H9 (cell line): ENCODE data around the gene PEX14. TPM values are rescaled to one million over a fixed set of nuclear protein-coding genes. Genes with fewer than 3 reads are reported as not detected.
A peak's percentile ranks its signal among the peaks of the same experiment; 100 is the strongest.

Experiments used
- DNase-seq: peaks from one replicate; pipeline ENCODE4 v3.0.0-alpha.2; 2017
- H2AFZ ChIP-seq: one replicate; pipeline ENCODE4 v1.6.1; 2013; ENCODE audit warnings: mild to moderate bottlenecking, low read length, control low read depth, moderate library complexity
- H2AK5ac ChIP-seq: 2 replicates; pipeline ENCODE4 v1.6.1; 2013; ENCODE audit warnings: low read length, control low read depth, mixed read lengths; ENCODE audit not compliant: insufficient read length
- H2BK120ac ChIP-seq: one replicate; pipeline ENCODE4 v1.6.1; 2013; ENCODE audit warnings: low read depth, mild to moderate bottlenecking, low read length, control low read depth, inconsistent platforms; ENCODE audit not compliant: poor library complexity, severe bottlenecking
- H2BK12ac ChIP-seq: 2 replicates; pipeline ENCODE4 v1.6.1; 2013; ENCODE audit warnings: low read length, control low read depth, mixed read lengths, low read depth; ENCODE audit not compliant: insufficient read length
- H2BK15ac ChIP-seq: 2 replicates; pipeline ENCODE4 v1.6.1; 2013; ENCODE audit warnings: low read depth, low read length, control low read depth
- H2BK20ac ChIP-seq: one replicate; pipeline ENCODE4 v1.6.1; 2013; ENCODE audit warnings: low read depth, mild to moderate bottlenecking, low read length, control low read depth, inconsistent platforms; ENCODE audit not compliant: poor library complexity, severe bottlenecking
- H2BK5ac ChIP-seq: 2 replicates; pipeline ENCODE4 v1.6.1; 2013; ENCODE audit warnings: low read length, control low read depth, mixed read lengths; ENCODE audit not compliant: insufficient read length
- H3K14ac ChIP-seq: 2 replicates; pipeline ENCODE4 v1.6.1; 2013; ENCODE audit warnings: low read length, control low read depth; ENCODE audit not compliant: insufficient read depth
- H3K18ac ChIP-seq: 2 replicates; pipeline ENCODE4 v1.6.1; 2013; ENCODE audit warnings: low read depth, mild to moderate bottlenecking, mixed read lengths, low read length, control low read depth; ENCODE audit not compliant: insufficient read length
- H3K23ac ChIP-seq: 2 replicates; pipeline ENCODE4 v1.6.1; 2013; ENCODE audit warnings: low read length, control low read depth, mixed read lengths, low read depth; ENCODE audit not compliant: insufficient read length
- H3K23me2 ChIP-seq: 2 replicates; pipeline ENCODE4 v1.6.1; 2013; ENCODE audit warnings: low read depth, mild to moderate bottlenecking, mixed read lengths, low read length, control low read depth; ENCODE audit not compliant: insufficient read length, poor library complexity, severe bottlenecking
- H3K27ac ChIP-seq: 2 replicates; pipeline ENCODE4 v1.5.1; 2013; ENCODE audit warnings: low read length, control low read depth, mixed read lengths, low read depth; ENCODE audit not compliant: insufficient read length
- H3K27me3 ChIP-seq: 2 replicates; pipeline ENCODE4 v1.6.1; 2013; ENCODE audit warnings: low read length, control low read depth, inconsistent platforms; ENCODE audit not compliant: insufficient read depth
- H3K4ac ChIP-seq: 2 replicates; pipeline ENCODE4 v1.6.1; 2013; ENCODE audit warnings: low read depth, mild to moderate bottlenecking, control low read depth, inconsistent platforms, low read length, moderate library complexity
- H3K4me1 ChIP-seq: 2 replicates; pipeline ENCODE4 v1.6.1; 2013; ENCODE audit warnings: low read length, control low read depth, inconsistent platforms; ENCODE audit not compliant: insufficient read depth
- H3K4me2 ChIP-seq: 2 replicates; pipeline ENCODE4 v1.6.1; 2013; ENCODE audit warnings: low read length, control low read depth, mixed read lengths; ENCODE audit not compliant: insufficient read length, insufficient read depth
- H3K56ac ChIP-seq: 2 replicates; pipeline ENCODE4 v1.6.1; 2013; ENCODE audit warnings: low read depth, mild to moderate bottlenecking, mixed read lengths, low read length, control low read depth; ENCODE audit not compliant: insufficient read length
- H3K79me1 ChIP-seq: 2 replicates; pipeline ENCODE4 v1.6.1; 2013; ENCODE audit warnings: low read depth, mild to moderate bottlenecking, moderate library complexity, low read length, control low read depth, inconsistent platforms; ENCODE audit not compliant: insufficient read depth, poor library complexity, severe bottlenecking
- H3K79me2 ChIP-seq: 2 replicates; pipeline ENCODE4 v1.6.1; 2013; ENCODE audit warnings: low read length, control low read depth, inconsistent platforms; ENCODE audit not compliant: insufficient read depth
- H3K9ac ChIP-seq: 2 replicates; pipeline ENCODE4 v1.6.1; 2013; ENCODE audit warnings: low read length, control low read depth, mixed read lengths; ENCODE audit not compliant: insufficient read length; ENCODE audit errors: extremely low read depth
- H3K9me3 ChIP-seq: one replicate; pipeline ENCODE4 v1.6.1; 2013; ENCODE audit warnings: low read depth, low read length, inconsistent platforms; ENCODE audit not compliant: control insufficient read depth
- H3T11ph ChIP-seq: one replicate; pipeline ENCODE4 v1.6.1; 2013; ENCODE audit warnings: mild to moderate bottlenecking, low read length, control low read depth, inconsistent platforms
- H4K20me1 ChIP-seq: one replicate; pipeline ENCODE4 v1.6.1; 2013; ENCODE audit not compliant: control insufficient read depth, insufficient read length, insufficient read depth
- H4K5ac ChIP-seq: 2 replicates; pipeline ENCODE4 v1.6.1; 2013; ENCODE audit warnings: low read depth, mild to moderate bottlenecking, mixed read lengths, low read length, control low read depth; ENCODE audit not compliant: insufficient read length
- H4K8ac ChIP-seq: replicated peaks from 2 replicates; pipeline ENCODE4 v1.6.1; 2013; ENCODE audit warnings: low read length, control low read depth, mixed read lengths, low read depth; ENCODE audit not compliant: insufficient read length
- H4K91ac ChIP-seq: 2 replicates; pipeline ENCODE4 v1.6.1; 2013; ENCODE audit warnings: low read depth, mild to moderate bottlenecking, moderate library complexity, mixed read lengths, low read length, control low read depth; ENCODE audit not compliant: insufficient read length
- H3K27ac Mint-ChIP-seq, 3 experiments: 2 replicates in 2 of 3; 3 replicates in 1 of 3; pipeline ENCODE4 v1.8.0; 2020 to 2021; ENCODE audit warnings: mixed read lengths in 3 of 3, mild to moderate bottlenecking in 1 of 3, moderate library complexity in 1 of 3
- H3K27me3 Mint-ChIP-seq: 2 replicates; pipeline ENCODE4 v1.8.0; 2021; ENCODE audit warnings: low read depth, mild to moderate bottlenecking, moderate library complexity, mixed read lengths
- H3K36me3 Mint-ChIP-seq, 3 experiments: 2 replicates in 2 of 3; 3 replicates in 1 of 3; pipeline ENCODE4 v1.8.0; 2020 to 2021; ENCODE audit warnings: low read depth in 3 of 3, mixed read lengths in 3 of 3; ENCODE audit not compliant: insufficient read depth in 1 of 3
- H3K4me1 Mint-ChIP-seq, 2 experiments: 2 replicates each; pipeline ENCODE4 v1.8.0; 2020; ENCODE audit warnings: mixed read lengths in 2 of 2
- H3K4me3 Mint-ChIP-seq, 2 experiments: 2 replicates in 1 of 2; 3 replicates in 1 of 2; pipeline ENCODE4 v1.8.0; 2020 to 2021; ENCODE audit warnings: mild to moderate bottlenecking in 2 of 2, mixed read lengths in 2 of 2, moderate library complexity in 1 of 2
- H3K9me3 Mint-ChIP-seq, 2 experiments: 2 replicates in 1 of 2; 3 replicates in 1 of 2; pipeline ENCODE4 v1.8.0; 2020; ENCODE audit warnings: mild to moderate bottlenecking in 2 of 2, mixed read lengths in 2 of 2, moderate library complexity in 1 of 2
- CTCF ChIP-seq: fragments of 200-600 bp; sonication (generic); conservative IDR thresholded peaks from 3 replicates; pipeline ENCODE4 v1.8.0; 2021; ENCODE audit warnings: antibody characterized with exemption, mild to moderate bottlenecking
- WGBS: extraction: QIAGEN DNeasy Blood & Tissue Kit; methylation state at CpG from one replicate; pipeline ENCODE4 v1.1.7; 2013; ENCODE audit warnings: missing lambda C conversion rate, low lambda C conversion rate, mixed read lengths; ENCODE audit not compliant: insufficient read length; ENCODE audit errors: extremely low coverage; 5-methylcytosine and 5-hydroxymethylcytosine counted together
- total RNA-seq: library from RNA; stranded (reverse); gene quantifications from 2 replicates; pipeline ENCODE4 v1.2.1, GENCODE V29; 2021

The PEX14 gene
- total RNA-seq, 1 experiment from 2014 or later: 23.9 TPM

- Histone ChIP-seq H3K79me1 (peaks cover 3% of the 10 kb centered on the region), H3K79me2 (peaks cover 2% of the 10 kb centered on the region; the same call in 1 of the 2 replicates), H3K18ac (no peak overlapping the region), H2BK20ac (no peak overlapping the region), H3K14ac (no peak overlapping the region), H4K8ac (no peak overlapping the region), H4K20me1 (peaks cover 4% of the 10 kb centered on the region), H3K27me3 (no peaks in the 10 kb centered on the region), H2BK12ac (no peak overlapping the region), H3K23me2 (no peaks in the 10 kb centered on the region), H3T11ph (no peak overlapping the region), H2BK5ac (no peak overlapping the region), H3K4me1 (no peaks in the 10 kb centered on the region), H4K5ac (no peak overlapping the region), H4K91ac (no peak overlapping the region), H2BK120ac (no peak overlapping the region), H3K56ac (no peak overlapping the region), H2BK15ac (no peak overlapping the region), H3K4ac (no peak overlapping the region), H2AFZ (no peak overlapping the region), H3K23ac (no peak overlapping the region), H3K9me3 (no peaks in the 10 kb centered on the region), H3K9ac (no peak overlapping the region), H3K27ac (no peak overlapping the region), H3K4me2 (no peak overlapping the region), H2AK5ac (no peak overlapping the region)
- H3K4me3 Mint-ChIP-seq: no peak overlapping the region
- H3K27me3 Mint-ChIP-seq: no peaks in the 10 kb centered on the region
- H3K27ac Mint-ChIP-seq: peak overlapping the region in 2 of 3 experiments; percentile 16 to 52; a peak in 3 of 7 replicates
- no peaks in the 10 kb centered on the region for H3K9me3 Mint-ChIP-seq
- DNase-seq: no peak
- peaks cover 31 to 39% of the 10 kb centered on the region in 2 experiments for H3K4me1 Mint-ChIP-seq
- peaks cover 1 to 11% (median 5%) of the 10 kb centered on the region in 3 experiments; a peak in 4 of 7 replicates for H3K36me3 Mint-ChIP-seq
- no peak for TF ChIP-seq CTCF
- no CpG with 5 or more reads among the region's 5 CpGs for WGBS
Observed at GRCh38 chr1:10494418-10494753, 19.6 kb downstream of the PEX14 start.
